GM19239 (cell line): ENCODE results near the gene GGN.
"Not testable (repeated sequence)": the region's sequence is repeated elsewhere in the genome, so short reads cannot be mapped to it uniquely, and the experiment has no call there.

Source experiments
- DNase-seq: peaks from one replicate; pipeline ENCODE4 v3.0.0; 2011; ENCODE audit warnings: low spot score; ENCODE audit not compliant: insufficient read length
- FAIRE-seq: peaks from 2 replicates; lab custom pipeline; 2011; peaks lifted over from hg19 to GRCh38; lab: Jason Lieb, UNC

GGN gene

DNA sequence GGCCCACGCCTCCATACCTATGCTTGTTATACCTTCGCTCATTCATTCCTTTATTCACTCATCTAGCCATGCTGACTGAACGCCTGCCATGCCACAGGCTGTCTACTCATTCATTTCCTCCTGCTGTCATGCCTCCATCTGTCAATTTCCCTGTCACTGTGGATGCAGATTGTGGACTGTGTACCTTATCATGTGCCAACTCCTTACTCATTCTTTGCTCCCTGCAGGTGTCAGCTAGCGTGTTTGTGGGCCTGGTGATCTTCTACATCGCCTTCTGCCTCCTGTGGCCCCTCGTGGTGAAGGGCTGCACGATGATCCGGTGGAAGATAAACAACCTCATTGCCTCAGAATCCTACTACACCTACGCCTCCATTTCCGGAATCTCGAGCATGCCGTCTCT, 17.5 kb downstream of the GGN start:
- DNase-seq (no peak), FAIRE-seq (no peak)

DNA sequence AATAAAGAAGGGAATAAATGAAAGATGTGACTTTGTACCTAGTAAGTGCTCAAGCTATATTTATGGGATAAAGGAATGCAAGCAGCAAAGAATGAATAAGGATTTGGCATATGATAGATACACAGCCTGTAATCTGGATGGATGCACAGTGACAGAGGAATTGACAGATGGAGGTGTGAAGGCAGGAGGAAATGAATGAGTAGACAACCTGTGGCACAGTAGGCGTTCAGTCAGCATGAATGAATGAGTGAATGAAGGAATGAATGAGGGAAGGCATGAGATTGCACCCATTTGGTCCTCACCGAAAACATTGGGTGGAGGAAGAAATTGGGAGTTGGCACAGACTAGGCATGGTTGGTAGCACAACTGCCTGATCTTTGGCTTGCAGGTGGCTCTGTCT, 18.2 kb downstream of the GGN start:
- no peak for FAIRE-seq
- no peak for DNase-seq

DNA sequence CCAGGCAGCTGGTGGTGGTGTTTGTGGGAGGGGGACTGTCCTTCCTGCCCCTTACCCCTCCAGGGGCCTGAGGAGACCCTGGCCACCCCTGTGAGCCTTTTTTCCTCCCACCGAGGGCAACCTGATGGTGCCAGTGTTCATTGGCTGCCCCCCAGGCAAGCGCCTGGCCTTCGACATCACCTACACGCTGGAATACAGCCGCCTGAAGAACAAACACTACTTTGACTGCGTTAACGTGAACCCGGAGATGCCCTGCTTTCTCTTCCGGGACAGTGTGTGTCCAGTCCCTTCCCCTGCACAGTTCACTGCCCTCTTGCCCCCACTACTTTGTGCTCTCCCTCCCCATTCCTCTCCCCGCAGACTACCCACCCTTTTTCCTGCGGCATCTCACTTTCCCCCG, 20.8 kb downstream of the GGN start:
- DNase-seq (no peak), FAIRE-seq (no peak)

DNA sequence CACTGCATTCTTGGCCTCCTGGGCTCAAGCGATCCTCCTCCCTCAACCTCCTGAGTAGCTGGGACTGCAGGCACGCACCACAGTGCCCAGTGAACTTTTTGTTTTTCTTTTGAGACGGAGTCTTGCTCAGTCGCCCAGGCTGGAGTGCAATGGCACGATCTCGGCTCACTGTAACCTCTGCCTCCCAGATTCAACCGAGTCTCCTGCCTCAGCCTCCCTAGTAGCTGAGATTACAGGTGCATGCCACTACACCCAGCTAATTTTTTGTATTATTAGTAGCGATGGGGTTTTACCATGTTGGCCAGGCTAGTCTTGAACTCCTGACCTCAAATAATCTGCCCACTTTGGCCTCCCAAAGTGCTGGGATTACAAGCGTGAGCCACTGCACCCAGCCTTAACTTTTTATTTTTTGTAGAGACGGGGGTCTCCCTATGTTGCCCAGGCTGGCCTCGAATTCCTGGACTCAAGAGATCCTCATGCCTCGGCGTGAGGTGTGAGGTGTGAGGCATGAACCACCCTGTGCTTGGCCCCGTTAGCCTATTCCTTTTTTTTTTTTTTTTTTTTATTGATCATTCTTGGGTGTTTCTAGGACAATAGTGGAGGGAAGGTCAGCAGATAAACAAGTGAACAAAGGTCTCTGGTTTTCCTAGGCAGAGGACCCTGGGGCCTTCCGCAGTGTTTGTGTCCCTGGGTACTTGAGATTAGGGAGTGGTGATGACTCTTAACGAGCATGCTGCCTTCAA, 24.7 kb downstream of the GGN start:
- DNase-seq, FAIRE-seq: not testable (repeated sequence)

DNA sequence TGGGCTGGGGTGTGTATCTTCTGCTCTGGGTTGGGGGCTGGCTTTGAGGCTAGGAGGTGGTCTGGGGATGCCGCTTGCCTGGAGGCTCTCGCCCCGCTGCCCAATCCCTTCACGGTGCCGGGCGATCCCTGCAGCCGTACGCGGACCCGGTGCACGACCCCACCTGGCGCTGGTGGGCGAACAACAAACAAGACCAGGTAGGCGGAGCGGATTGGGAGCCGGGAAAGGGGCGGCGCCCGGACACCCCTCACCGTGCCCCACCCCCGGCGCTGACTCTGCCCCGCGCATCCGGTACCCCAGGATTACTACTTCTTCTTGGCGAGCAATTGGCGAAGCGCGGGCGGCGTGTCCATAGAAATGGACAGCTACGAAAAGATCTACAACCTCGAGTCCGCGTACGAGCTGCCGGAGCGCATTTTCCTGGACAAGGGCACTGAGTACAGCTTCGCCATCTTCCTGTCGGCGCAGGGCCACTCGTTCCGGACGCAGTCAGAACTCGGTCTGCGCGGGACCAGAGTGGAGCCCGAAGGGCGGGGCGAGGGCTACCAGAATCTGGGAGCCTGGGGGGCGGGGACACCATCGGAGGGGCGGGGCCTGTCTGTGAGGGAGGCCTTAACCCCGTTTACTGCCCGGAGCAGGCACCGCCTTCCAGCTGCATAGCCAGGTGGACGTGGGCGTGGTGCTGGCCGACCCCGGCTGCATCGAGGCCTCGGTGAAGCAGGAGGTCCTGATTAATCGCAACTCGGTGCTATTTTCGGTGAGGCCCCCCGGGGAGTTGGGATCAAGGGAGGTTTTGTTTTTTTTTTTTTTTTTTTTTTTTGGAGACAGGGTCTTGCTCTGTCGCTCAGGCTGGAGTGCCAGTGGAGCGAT, 25.5 kb downstream of the GGN start:
- FAIRE-seq = peak; percentile 78
- peak; percentile 79 for DNase-seq

DNA sequence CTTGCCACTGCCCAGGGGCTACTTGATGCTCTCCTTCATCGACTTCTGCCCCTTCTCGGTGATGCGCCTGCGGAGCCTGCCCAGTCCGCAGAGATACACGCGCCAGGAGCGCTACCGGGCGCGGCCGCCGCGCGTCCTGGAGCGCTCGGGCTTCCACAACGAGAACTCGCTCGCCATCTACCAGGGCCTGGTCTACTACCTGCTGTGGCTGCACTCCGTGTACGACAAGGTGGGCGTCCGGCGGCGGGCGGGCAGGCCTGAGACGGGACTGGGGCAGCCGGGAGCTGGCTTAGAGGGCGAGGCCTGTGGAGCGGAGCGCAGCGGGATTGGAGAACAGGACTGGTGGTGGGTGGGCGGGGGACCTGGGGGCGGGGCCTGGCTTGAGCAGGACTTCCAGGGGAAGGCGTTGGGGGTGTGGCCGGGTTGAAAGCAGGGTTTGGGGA, 26.2 kb downstream of the GGN start:
- DNase-seq (peak; percentile 66), FAIRE-seq (no peak)

DNA sequence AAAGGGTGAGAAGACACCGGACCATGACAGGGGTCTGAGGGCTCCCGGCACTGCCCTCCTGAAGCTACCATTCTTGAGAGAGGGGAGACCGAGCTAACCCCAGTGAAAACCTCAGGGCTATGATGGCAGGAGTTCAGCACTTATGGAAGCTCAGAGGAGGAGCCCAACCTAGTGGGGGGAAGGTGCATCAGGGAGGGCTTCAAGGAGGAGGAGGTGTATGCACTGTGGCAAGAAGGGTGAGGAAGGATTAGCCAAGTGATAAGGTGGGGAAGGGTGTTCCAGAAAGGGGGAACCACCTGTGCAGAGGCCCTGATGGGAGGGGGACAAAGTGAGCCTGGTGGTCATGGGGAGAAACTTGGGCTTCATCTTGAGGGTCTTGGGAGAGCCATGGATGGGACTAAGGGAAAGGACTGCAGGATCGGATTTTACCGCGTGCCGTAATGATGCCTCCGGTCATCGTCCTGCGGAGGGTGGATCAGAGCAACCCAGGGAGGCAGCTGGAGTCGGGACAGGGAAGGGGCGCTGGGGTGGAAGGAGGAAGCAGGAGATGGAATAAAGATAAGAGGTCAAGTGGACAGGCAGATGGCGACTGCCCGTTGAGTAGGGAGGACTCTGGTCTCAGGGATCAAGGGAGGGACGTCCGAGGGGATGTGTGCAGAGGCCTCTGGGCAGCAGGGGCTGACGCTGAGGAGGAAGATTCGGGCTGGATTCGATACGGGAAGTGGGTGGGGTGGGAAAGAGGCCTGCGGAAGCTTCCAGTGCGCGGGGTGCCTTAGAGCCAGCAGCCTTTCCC, 26.8 kb downstream of the GGN start:
- no peak for DNase-seq

DNA sequence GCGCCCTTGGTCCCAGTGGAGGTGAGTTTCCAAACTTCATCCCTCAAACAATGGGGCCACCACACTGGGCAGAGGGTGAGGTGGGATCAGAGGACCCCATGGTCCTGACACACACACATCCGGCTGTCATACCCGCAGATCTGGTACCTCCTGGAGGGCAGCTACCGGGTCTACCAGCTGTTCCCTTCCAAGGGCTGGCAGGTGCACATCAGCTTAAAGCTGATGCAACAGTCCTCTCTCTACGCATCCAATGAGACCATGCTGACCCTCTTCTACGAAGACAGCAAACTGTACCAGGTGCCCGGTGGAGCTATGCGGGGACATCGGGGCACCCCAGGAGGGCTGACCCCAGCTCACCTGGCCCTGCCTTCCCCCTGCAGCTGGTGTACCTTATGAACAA, 27.5 kb downstream of the GGN start:
- FAIRE-seq = no peak
- no peak for DNase-seq

More for the DNA sequence above, 26.8 kb downstream of the GGN start:
- FAIRE-seq = no peak

DNA sequence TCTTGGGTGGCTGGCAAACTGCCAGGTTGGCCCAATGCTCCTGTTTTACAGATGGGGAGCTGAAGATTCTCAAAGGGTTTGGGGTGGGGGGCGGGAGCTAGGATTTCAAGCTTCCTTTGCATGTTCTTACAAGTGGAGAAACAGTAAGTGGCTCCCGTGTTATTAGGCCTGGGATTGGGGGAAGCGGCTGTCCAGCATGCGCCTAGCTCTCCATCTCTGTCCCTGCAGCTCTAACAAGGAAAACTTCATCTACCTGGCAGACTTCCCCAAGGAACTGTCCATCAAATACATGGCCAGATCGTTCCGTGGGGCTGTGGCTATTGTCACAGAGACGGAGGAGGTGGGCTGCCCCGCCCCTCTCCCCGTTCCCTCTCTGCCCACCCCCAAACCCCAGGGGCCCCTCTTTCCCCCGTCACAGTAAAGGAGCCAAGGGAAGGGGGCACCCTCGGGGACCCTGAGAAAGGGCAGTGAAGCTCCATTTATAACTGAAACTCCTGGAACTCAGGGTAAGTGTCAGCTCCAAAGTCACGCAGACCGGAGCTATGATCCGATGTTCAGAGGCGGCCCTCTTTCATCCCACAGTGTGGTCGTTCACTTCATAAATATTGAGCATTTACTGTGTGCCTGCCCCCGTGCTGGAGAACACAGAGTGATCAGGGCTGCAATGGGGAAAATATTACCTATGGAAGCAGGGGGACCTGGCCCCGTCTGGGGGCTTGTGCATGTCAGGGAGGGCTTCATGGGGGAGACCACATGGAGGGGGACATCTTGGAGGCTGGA, 28.4 kb downstream of the GGN start:
- FAIRE-seq (no peak), DNase-seq (no peak)

DNA sequence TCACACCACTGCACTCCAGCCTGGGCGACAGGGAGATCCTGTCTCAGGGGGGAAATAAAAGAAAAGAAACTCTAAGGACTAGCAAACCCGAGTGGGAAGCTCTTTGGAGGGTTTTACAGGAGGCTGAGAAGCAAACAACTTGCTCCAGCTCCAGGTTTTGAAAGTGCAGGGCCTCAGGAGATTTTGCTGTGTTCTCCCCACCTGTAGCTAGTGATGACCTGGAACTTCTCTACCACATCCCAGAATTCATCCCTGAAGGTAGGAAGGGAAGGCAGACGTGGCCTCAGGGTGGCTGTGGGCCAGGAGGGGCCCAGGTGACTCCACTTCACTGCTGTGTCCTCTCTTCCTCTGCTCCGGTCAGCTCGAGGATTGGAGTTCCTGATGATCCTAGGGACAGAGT, 29.8 kb downstream of the GGN start:
- DNase-seq (no peak), FAIRE-seq (no peak)

DNA sequence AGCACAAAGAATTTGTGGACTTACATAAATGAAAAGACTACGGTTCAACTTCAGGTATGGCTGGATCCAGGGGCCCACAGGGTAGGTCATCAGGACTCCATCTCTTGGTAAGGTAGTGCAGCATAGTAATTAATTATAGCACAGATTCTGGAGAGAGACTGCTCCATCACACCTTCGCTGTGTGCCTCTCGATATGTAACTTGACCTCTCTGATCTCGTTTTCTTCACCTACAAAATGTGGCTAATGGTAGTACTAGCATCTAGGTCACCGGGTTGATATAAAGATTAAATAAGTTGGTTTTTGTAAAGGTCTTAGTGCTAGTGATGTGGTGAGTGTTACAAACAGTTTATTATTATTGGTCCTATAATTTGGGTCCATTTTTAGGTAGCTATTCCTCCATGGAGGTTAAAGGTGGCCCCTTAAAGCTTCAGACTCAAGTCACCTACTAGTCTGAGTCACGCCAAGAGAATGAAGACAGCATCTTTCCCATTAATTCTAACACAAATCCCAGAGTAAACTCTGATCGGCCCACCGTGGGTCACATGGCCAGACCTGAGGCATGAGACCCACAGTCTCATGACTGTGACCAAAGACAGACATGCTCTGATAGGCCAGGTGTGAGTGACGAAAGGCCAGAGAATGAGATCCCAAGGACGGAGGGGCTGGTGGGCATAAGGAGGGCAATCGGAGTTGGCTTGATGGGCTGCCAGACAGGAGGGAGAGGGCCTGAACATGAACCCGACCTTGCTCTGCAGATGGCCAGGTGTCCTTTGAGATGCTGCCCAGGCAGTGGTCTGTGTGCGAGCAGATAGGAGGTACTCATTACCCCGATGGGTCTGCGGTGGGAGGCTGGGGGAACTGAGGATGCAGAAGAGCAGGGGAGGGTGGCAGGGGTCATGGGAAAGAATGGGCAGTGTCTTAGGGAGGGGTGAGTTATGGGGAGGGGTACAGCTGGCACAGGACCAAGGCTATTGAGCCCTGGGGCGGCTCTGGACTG, 31.8 kb downstream of the GGN start:
- no peak for DNase-seq
- no peak for FAIRE-seq

DNA sequence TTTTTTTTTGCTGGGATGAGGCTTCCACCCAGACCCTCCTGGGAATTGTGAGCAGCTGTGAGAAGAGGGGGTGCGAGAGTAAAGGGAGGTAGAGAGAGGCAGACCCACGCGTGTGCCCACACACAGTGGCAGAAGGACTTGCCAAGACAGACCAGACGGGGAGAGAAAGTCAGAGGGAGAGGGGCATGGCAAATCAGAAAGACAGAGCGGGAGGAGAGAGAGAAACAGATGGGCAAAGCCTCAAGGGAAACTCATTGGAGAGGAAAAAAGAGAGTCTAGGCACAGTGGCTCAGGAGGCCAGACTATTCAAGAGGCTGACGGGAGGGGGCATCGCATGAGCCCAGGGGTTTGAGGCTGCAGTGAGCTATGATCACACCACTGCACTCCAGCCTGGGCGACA, 35.2 kb downstream of the GGN start:
- no peak for FAIRE-seq
- no peak for DNase-seq

DNA sequence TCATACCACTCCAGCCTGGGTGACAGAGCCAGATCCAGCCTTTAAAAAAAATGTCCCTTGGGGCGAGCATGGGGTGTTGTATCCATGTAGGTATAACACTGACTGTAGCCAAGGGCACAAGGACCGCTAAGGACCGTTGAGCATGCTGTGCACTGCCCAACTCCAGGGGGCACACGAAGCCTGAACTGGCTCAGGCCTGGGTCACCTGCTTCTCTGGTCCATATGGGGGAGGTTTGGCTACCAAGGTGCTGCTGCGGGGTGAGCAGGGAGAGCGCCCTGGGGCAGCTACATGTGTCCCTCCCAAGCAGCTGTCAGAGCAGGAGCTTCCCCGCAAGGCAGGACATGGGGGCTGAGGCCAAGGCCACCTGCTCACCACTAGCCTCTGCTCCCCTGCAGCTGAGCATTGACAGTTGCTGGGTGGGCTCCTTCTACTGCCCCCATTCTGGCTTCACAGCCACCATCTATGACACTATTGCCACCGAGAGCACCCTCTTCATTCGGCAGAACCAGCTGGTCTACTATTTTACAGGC, 35.9 kb downstream of the GGN start:
- FAIRE-seq (no peak), DNase-seq (no peak)

DNA sequence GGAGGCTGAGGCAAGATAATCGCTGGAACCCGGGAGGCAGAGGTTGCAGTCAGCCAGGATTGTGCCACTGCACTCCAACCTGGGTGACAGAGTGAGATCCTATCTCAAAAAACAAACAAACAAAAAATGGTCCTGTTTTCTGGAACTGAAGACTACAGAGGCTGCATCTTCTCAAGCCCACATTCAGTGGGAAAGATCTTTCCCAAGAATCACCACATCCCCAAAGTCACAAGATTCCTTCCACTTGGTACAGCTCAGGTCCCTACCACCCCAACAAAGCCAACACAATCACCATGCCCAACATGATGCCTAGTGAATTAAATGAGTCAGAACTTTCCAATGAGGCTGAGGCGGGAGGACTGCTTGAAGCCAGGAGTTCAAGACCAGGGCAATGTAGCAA, 37.0 kb downstream of the GGN start:
- DNase-seq = no peak

DNA sequence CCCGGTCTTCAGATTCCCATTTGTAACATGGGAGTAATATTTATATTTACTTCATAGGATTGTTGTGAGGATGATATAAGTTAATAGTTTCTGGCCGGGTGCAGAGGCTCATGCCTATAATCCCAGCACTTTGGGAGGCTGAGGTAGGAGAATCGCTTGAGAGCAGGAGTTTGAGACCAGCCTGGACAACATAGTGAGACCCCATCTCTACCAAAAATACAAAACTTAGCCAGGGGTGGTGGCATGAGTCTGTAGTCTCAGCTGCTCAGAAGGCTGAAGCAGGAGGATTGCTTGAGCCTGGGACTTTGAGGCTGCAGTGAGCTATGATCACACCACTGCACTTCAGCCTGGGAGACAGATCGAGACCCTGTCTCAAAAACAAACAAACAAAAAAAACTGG, 41.0 kb downstream of the GGN start:
- FAIRE-seq = no peak

More for the DNA sequence above, 37.0 kb downstream of the GGN start:
- no peak for FAIRE-seq

DNA sequence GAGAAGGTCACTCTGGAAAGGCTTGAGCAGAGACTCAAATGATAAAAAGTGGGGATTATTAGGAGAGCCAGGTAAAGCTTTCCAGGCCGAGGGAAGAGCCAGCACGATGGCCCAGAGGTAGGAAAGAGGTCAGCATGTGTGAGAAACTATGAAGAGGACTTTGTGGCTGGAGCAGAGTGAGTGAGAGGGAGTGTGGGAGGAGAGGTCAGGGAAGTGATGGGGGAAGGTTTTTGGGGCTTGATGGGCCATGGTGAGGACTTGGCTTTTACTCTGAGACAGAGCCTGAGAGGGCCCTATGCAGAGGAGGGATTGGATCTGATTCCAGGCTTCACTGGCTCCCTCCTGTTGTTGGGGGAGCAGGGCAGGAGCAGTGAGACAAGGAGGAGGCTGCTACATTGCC, 46.9 kb downstream of the GGN start:
- no peak for FAIRE-seq

More for the DNA sequence above, 41.0 kb downstream of the GGN start:
- no peak for DNase-seq

DNA sequence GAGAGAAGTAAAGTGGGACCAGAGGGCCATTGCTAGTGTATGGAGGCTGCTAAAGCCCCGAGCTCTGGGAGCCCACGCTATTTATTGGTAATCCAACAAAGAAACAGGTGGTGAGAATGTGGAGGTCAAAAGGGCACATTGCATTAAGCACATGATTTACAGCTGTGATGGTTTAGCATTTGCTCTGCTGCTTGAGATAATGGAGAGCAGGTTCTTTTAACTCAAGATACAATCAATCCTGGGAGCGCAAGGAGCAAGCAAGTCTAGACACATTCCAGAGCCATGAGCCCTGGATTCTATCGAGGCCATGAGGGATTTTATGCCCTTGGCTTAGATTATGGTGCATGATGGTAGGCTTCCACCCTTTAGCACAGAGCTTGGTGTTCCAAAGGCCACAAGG, 48.8 kb downstream of the GGN start:
- FAIRE-seq, DNase-seq: not testable (repeated sequence)

More for the DNA sequence above, 46.9 kb downstream of the GGN start:
- no peak for DNase-seq

DNA sequence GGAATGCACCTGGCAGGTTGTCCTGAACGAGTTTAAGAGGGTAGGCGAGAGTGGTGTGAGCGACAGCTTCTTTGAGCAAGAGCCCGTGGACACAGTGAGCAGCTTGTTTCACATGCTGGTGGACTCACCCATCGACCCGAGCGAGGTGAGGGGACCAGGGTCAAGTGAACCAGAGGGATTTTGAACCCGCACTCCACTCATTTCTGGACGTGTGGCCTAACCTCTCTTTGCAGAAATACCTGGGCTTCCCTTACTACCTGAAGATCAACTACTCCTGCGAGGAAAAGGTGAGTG, 50.5 kb downstream of the GGN start:
- DNase-seq (no peak), FAIRE-seq (no peak)
